Spleen (tissue), 11 donors: ENCODE measurements around the gene CMIP. TPM values are rescaled to one million over a fixed set of nuclear protein-coding genes. Genes with fewer than 3 reads are reported as not detected.
"Not testable (repeated sequence)": the region's sequence is repeated elsewhere in the genome, so short reads cannot be mapped to it uniquely, and the experiment has no call there.

Experiments
- DNase-seq: peaks from one replicate; pipeline ENCODE4 v3.0.0-alpha.2; 2020
- H3K27ac ChIP-seq, 8 donors: fragments of 200-600 bp; sonication (generic) in 7 of 8; 1 replicate in 4 of 8; 2 replicates in 4 of 8; pipeline versions ENCODE4 v1.5.0 to v1.8.0; 2016 to 2021; ENCODE audit warnings: inconsistent platforms in 4 of 8, mild to moderate bottlenecking in 4 of 8, moderate library complexity in 1 of 8
- H3K27me3 ChIP-seq, 7 donors: fragments of 200-600 bp; sonication (generic) in 6 of 7; replicated peaks in 1 of 7; 1 replicate in 4 of 7; 2 replicates in 3 of 7; pipeline versions ENCODE4 v1.5.0 to v1.8.0; 2016 to 2021; ENCODE audit warnings: inconsistent platforms in 3 of 7, mild to moderate bottlenecking in 1 of 7
- H3K36me3 ChIP-seq, 6 donors: fragments of 200-600 bp; sonication (generic) in 5 of 6; 1 replicate in 4 of 6; 2 replicates in 2 of 6; pipeline versions ENCODE4 v1.5.0 to v1.8.0; 2016 to 2021; ENCODE audit warnings: inconsistent platforms in 2 of 6
- H3K4me1 ChIP-seq, 6 donors: fragments of 200-600 bp; sonication (generic) in 5 of 6; 1 replicate in 3 of 6; 2 replicates in 3 of 6; pipeline versions ENCODE4 v1.5.0 to v1.8.0; 2016 to 2021; ENCODE audit warnings: inconsistent platforms in 3 of 6
- H3K4me3 ChIP-seq, 8 donors: fragments of 200-600 bp; sonication (generic) in 7 of 8; 1 replicate in 4 of 8; 2 replicates in 4 of 8; pipeline versions ENCODE4 v1.5.0 to v1.8.0; 2016 to 2021; ENCODE audit warnings: inconsistent platforms in 4 of 8, mild to moderate bottlenecking in 4 of 8, moderate library complexity in 2 of 8
- H3K9me3 ChIP-seq, 8 donors: fragments of 200-600 bp; sonication (generic) in 7 of 8; 1 replicate in 4 of 8; 2 replicates in 4 of 8; pipeline versions ENCODE4 v1.5.0 to v1.8.0; 2016 to 2021; ENCODE audit warnings: inconsistent platforms in 4 of 8
- CTCF ChIP-seq, 11 experiments: fragments of 200-600 bp in 7 of 11; fragments of 450-650 bp in 4 of 11; sonication (generic) in 4 of 11; IDR thresholded peaks in 8 of 11; conservative IDR thresholded peaks in 3 of 11; 1 replicate in 7 of 11; 2 replicates in 4 of 11; pipeline versions ENCODE4 v1.4.0 to v1.8.0; 2016 to 2021; ENCODE audit warnings: antibody characterized with exemption in 11 of 11, inconsistent platforms in 4 of 11, mild to moderate bottlenecking in 1 of 11
- POLR2A ChIP-seq, 3 donors: fragments of 450-650 bp; IDR thresholded peaks; one replicate each; pipeline ENCODE4 v1.5.1; 2017; ENCODE audit warnings: antibody characterized with exemption in 3 of 3, mild to moderate bottlenecking in 1 of 3
- POLR2AphosphoS5 ChIP-seq, 3 donors: sonication (generic); formaldehyde crosslinking; IDR thresholded peaks; one replicate each; pipeline ENCODE4 v1.5.1; 2017; ENCODE audit warnings: antibody characterized with exemption in 3 of 3
- WGBS, 5 donors: extraction: QIAGEN DNeasy Blood & Tissue Kit in 3 of 5; methylation state at CpG; one replicate each; pipeline versions ENCODE4 v1.1.5 to v1.1.7; 2013 to 2018; 5-methylcytosine and 5-hydroxymethylcytosine counted together
- intact Hi-C: fragments of 100-400 bp; cut with DNase I; formaldehyde crosslinking; loops from one replicate; pipeline ENCODE4 v1.15.0; 2023; ENCODE audit warnings: low total_unique reads
- polyA plus RNA-seq, 3 donors: library from polyadenylated mRNA; stranded (reverse); fragments of 200-250 nt; gene quantifications; one replicate each; pipeline ENCODE4 v1.2.1, GENCODE V29; 2013
- total RNA-seq, 7 donors: library from RNA; depleted of rRNA in 3 of 7; stranded (reverse); fragments of >200 nt in 3 of 7; fragmentation: NEBNext Ultra II Directional in 4 of 7; extraction: Animal tissue kit (Norgen Biotek cat#: 25700) in 4 of 7; gene quantifications; one replicate each; pipeline versions ENCODE4 v1.1.0 to v1.2.1, GENCODE V29; 2016 to 2021
- donor health status: healthy with polysubstance abuse.
- donor health status: DM: no; HTN: no; CAD: no; lungs with moderate emphysema.
- donor health status: DM: no; HTN: no; CAD: no.
- donor health status: Bipolar disorder and iron deficiency.
- donor health status: healthy.
- donor health status: DM: no; HTN: no; CAD: no.
- donor health status: DM: yes; HTN: yes; CAD: no.

The CMIP gene
- total and polyA plus RNA-seq, 10 donors: 6.0 to 107 (median 63.6) TPM

- intact Hi-C loops: no loop called here
- H3K4me1 ChIP-seq: peaks cover 5 to 44% (median 23%) of the 10 kb centered on the region in 6 donors
Observed at GRCh38 chr16:81686391-81687130, 242.0 kb downstream of the CMIP start.

DNA sequence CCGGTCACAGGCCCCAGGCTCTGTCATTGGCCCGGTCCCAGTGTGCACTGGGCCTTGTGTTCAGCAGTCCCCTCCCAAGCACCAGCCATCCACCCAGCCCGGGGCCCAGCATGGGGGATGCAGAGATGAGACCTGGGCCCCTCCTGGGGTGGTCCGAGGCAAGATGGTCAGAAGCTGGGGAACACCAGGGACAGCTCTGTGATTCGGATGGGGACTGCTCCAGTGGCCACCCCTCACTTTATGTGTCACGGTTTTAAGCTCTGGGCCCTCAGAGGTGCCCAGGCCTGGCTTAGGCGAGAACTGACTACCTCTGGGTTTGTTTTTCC, 242.5 kb downstream of the CMIP start:
- Histone ChIP-seq H3K4me1 (peaks cover 5 to 44% (median 23%) of the 10 kb centered on the region in 6 donors), H3K36me3 (peaks cover 0 to 70% (median 15%) of the 10 kb centered on the region in 6 donors), H3K27me3 (no peaks in the 10 kb centered on the region), H3K27ac (peak overlapping the region in 4 of 8 donors; percentile 22 to 66 (median 44)), H3K9me3 (no peaks in the 10 kb centered on the region), H3K4me3 (no peak overlapping the region)
- intact Hi-C loops: no loop called here
- TF ChIP-seq POLR2AphosphoS5 (IDR thresholded peaks at IDR 0.05) (no peak), CTCF (IDR thresholded peaks at IDR 0.05 in 8 of 11, conservative IDR thresholded peaks at IDR 0.05 in 3 of 11) (no peak), POLR2A (IDR thresholded peaks at IDR 0.05) (no peak)
- no peak for DNase-seq
- WGBS, 5 donors: 83 to 97% (median 95%) methylated on average over 7 of the region's 7 CpGs

More at GRCh38 chr16:81686391-81687130, 242.0 kb downstream of the CMIP start:
- Histone ChIP-seq H3K27ac (peak overlapping the region in 4 of 8 donors; percentile 22 to 66 (median 44)), H3K9me3 (no peaks in the 10 kb centered on the region), H3K27me3 (no peaks in the 10 kb centered on the region), H3K4me3 (no peak overlapping the region), H3K36me3 (peaks cover 0 to 70% (median 12%) of the 10 kb centered on the region in 6 donors)
- TF ChIP-seq POLR2AphosphoS5 (IDR thresholded peaks at IDR 0.05) (peak; percentile 36 to 87 (median 78)), POLR2A (IDR thresholded peaks at IDR 0.05) (no peak)
- DNase-seq: no peak
- whole genome bisulfite sequencing, 5 donors: 59 to 72% (median 66%) methylated on average over 21 to 24 of the region's 24 CpGs

- Histone ChIP-seq H3K4me3 (no peak overlapping the region), H3K4me1 (peaks cover 5 to 44% (median 23%) of the 10 kb centered on the region in 6 donors), H3K9me3 (no peaks in the 10 kb centered on the region), H3K36me3 (peaks cover 0 to 72% (median 26%) of the 10 kb centered on the region in 6 donors), H3K27me3 (no peaks in the 10 kb centered on the region), H3K27ac (no peak overlapping the region)
- WGBS, 5 donors: 52 to 71% (median 61%) methylated on average over 7 of the region's 7 CpGs
- TF ChIP-seq CTCF (IDR thresholded peaks at IDR 0.05 in 8 of 11, conservative IDR thresholded peaks at IDR 0.05 in 3 of 11) (no peak), POLR2AphosphoS5 (IDR thresholded peaks at IDR 0.05) (no peak), POLR2A (IDR thresholded peaks at IDR 0.05) (no peak)
- DNase-seq: no peak
- intact Hi-C loops: no loop called here
Observed at GRCh38 chr16:81688182-81688581, 243.6 kb downstream of the CMIP start.

- Histone ChIP-seq H3K4me1 (peaks cover 5 to 50% (median 23%) of the 10 kb centered on the region in 6 donors), H3K36me3 (peaks cover 0 to 79% (median 33%) of the 10 kb centered on the region in 6 donors)
- DNase-seq, H3K9me3 ChIP-seq, H3K27ac ChIP-seq, intact Hi-C loops, H3K4me3 ChIP-seq, H3K27me3 ChIP-seq: not testable (repeated sequence)
- WGBS, 5 donors: 76 to 90% (median 85%) methylated on average over 5 of the region's 5 CpGs
Observed at GRCh38 chr16:81688839-81689238, 244.2 kb downstream of the CMIP start.

DNA sequence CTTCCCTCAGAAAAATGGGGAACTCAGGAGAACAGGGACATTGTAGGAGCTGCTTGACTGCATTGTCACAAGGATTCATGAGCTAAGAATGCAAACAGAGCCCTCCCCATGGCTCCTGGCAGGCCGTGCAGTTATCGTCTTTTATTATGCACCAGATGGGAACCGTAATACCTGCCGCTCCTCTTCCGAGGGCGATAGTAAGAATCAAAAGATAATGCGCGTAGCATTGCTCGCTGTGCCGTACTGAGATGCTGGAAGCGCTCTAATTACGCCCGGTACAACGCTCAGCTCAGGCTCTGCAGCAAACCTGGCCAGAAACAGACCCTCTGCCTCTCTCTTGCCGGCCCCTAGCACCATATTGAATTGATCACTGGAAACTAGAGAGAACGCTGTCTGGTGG, 247.4 kb downstream of the CMIP start:
- DNase-seq: no peak
- H3K27ac ChIP-seq: no peak overlapping the region
- no peaks in the 10 kb centered on the region for H3K27me3 ChIP-seq
- 95 to 98% (median 98%) methylated on average over 16 of the region's 16 CpGs for WGBS, 5 donors
- intact Hi-C loops: no loop called here
- TF ChIP-seq POLR2A (IDR thresholded peaks at IDR 0.05) (no peak), CTCF (IDR thresholded peaks at IDR 0.05 in 8 of 11, conservative IDR thresholded peaks at IDR 0.05 in 3 of 11) (no peak), POLR2AphosphoS5 (IDR thresholded peaks at IDR 0.05) (no peak)
- no peaks in the 10 kb centered on the region for H3K9me3 ChIP-seq
- H3K4me3 ChIP-seq: no peak overlapping the region
- peaks cover 3 to 45% (median 24%) of the 10 kb centered on the region in 6 donors for H3K4me1 ChIP-seq
- peaks cover 0 to 83% (median 53%) of the 10 kb centered on the region in 6 donors for H3K36me3 ChIP-seq
